ENCODE data around the gene NAV2. TPM values are rescaled to one million over a fixed set of nuclear protein-coding genes. Genes with fewer than 3 reads are reported as not detected.
A peak's percentile ranks its signal among the peaks of the same experiment; 100 is the strongest.

The NAV2 gene
- total and polyA plus RNA-seq, 2 donors = 2.0 to 5.8 TPM

- WGBS = 89% methylated on average over 12 of the region's 12 CpGs
- Histone ChIP-seq H3K4me1 (ENCODE audit: control insufficient read depth in 2 of 2, insufficient read depth in 2 of 2, low read length in 2 of 2) (no peaks in the 10 kb centered on the region), H3K27me3 (ENCODE audit: control insufficient read depth in 2 of 2, insufficient read depth in 1 of 2, low read length in 1 of 2) (no peaks in the 10 kb centered on the region), H3K4me3 (ENCODE audit: low read length in 2 of 2) (no peak overlapping the region), H3K9me3 (ENCODE audit: control insufficient read depth in 2 of 2, insufficient read depth in 1 of 2, low read length in 1 of 2) (no peaks in the 10 kb centered on the region), H3K36me3 (ENCODE audit: control insufficient read depth in 2 of 2, insufficient read depth in 2 of 2, low read length in 1 of 2) (no peaks in the 10 kb centered on the region), H3K27ac (ENCODE audit: low read depth in 1 of 2, low read length in 1 of 2) (no peak overlapping the region)
- no peak for DNase-seq (ENCODE audit: low read depth in 6 of 9, low spot score in 9 of 9)
These were observed 221.3 kb downstream of the NAV2 start for GRCh38 chr11:19933801-19934488.

DNA sequence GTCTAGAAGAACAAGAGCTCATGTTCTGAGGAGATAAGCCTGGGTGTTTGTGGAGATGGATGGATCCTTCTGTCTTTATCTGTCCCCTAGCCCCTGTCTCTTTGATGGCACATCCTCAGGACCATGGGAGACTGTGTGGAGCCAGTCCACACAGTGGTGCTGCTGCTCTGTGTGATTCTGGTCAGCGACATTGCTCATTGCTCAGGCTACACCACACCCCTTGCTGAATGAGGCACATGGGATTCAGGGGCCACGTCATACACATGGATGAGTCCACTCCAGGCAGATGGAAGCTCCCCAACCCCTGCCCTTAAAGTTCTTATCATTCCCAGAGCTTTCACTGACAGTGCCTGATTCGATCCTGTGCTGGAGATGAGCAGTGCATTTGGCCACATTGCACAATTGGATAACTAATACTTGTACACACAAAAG lies 222.2 kb downstream of the NAV2 start:
- no peaks in the 10 kb centered on the region for H3K27me3 ChIP-seq (ENCODE audit: control insufficient read depth in 2 of 2, insufficient read depth in 1 of 2, low read length in 1 of 2)
- no peak overlapping the region for H3K27ac ChIP-seq (ENCODE audit: low read depth in 1 of 2, low read length in 1 of 2)
- WGBS = 92% methylated on average over 3 of the region's 3 CpGs

DNA sequence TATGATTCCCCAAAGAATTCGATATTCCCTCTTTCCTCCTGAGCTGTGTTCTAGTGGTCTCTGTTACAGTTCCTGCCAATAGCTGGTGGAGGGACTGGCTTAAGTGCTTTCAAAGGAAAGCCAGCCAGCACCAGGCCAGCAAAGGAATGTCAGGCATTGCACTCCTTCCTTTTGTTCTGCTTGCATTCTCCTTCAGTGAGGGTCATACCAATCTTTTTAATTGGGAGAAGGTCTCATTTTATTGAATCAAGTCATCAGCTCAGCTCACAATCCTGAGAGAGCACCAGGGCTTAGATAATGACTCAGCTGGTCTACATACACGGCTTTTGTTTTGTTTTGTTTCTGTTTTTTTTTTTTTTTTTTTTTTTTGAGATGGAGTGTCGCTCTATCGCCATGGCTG lies 222.9 kb downstream of the NAV2 start:
- no peaks in the 10 kb centered on the region for H3K9me3 ChIP-seq (ENCODE audit: control insufficient read depth in 2 of 2, insufficient read depth in 1 of 2, low read length in 1 of 2)
- 73% methylated on average over 4 of the region's 4 CpGs for WGBS
- no peak for DNase-seq (ENCODE audit: low read depth in 6 of 9, low spot score in 9 of 9)
- H3K27ac ChIP-seq (ENCODE audit: low read depth in 1 of 2, low read length in 1 of 2) = no peak overlapping the region
- H3K4me3 ChIP-seq (ENCODE audit: low read length in 2 of 2) = no peak overlapping the region
- H3K27me3 ChIP-seq (ENCODE audit: control insufficient read depth in 2 of 2, insufficient read depth in 1 of 2, low read length in 1 of 2) = no peaks in the 10 kb centered on the region
- H3K36me3 ChIP-seq (ENCODE audit: control insufficient read depth in 2 of 2, insufficient read depth in 2 of 2, low read length in 1 of 2) = no peaks in the 10 kb centered on the region
- H3K4me1 ChIP-seq (ENCODE audit: control insufficient read depth in 2 of 2, insufficient read depth in 2 of 2, low read length in 2 of 2) = no peaks in the 10 kb centered on the region

More for the DNA sequence above, 222.2 kb downstream of the NAV2 start:
- H3K4me3 ChIP-seq (ENCODE audit: low read length in 2 of 2) = no peak overlapping the region
- H3K36me3 ChIP-seq (ENCODE audit: control insufficient read depth in 2 of 2, insufficient read depth in 2 of 2, low read length in 1 of 2) = no peaks in the 10 kb centered on the region
- H3K9me3 ChIP-seq (ENCODE audit: control insufficient read depth in 2 of 2, insufficient read depth in 1 of 2, low read length in 1 of 2) = no peaks in the 10 kb centered on the region
- no peak for DNase-seq (ENCODE audit: low read depth in 6 of 9, low spot score in 9 of 9)
- no peaks in the 10 kb centered on the region for H3K4me1 ChIP-seq (ENCODE audit: control insufficient read depth in 2 of 2, insufficient read depth in 2 of 2, low read length in 2 of 2)

GRCh38 chr11:19936461-19936860 lies 223.8 kb downstream of the NAV2 start:
- Histone ChIP-seq H3K4me3 (ENCODE audit: low read length in 2 of 2) (no peak overlapping the region), H3K36me3 (ENCODE audit: control insufficient read depth in 2 of 2, insufficient read depth in 2 of 2, low read length in 1 of 2) (no peaks in the 10 kb centered on the region), H3K27me3 (ENCODE audit: control insufficient read depth in 2 of 2, insufficient read depth in 1 of 2, low read length in 1 of 2) (no peaks in the 10 kb centered on the region), H3K9me3 (ENCODE audit: control insufficient read depth in 2 of 2, insufficient read depth in 1 of 2, low read length in 1 of 2) (no peaks in the 10 kb centered on the region), H3K4me1 (ENCODE audit: control insufficient read depth in 2 of 2, insufficient read depth in 2 of 2, low read length in 2 of 2) (no peaks in the 10 kb centered on the region), H3K27ac (ENCODE audit: low read depth in 1 of 2, low read length in 1 of 2) (no peak overlapping the region)
- DNase-seq (ENCODE audit: low read depth in 6 of 9, low spot score in 9 of 9) = no peak
- 93% methylated on average over 9 of the region's 9 CpGs for whole genome bisulfite sequencing

DNA sequence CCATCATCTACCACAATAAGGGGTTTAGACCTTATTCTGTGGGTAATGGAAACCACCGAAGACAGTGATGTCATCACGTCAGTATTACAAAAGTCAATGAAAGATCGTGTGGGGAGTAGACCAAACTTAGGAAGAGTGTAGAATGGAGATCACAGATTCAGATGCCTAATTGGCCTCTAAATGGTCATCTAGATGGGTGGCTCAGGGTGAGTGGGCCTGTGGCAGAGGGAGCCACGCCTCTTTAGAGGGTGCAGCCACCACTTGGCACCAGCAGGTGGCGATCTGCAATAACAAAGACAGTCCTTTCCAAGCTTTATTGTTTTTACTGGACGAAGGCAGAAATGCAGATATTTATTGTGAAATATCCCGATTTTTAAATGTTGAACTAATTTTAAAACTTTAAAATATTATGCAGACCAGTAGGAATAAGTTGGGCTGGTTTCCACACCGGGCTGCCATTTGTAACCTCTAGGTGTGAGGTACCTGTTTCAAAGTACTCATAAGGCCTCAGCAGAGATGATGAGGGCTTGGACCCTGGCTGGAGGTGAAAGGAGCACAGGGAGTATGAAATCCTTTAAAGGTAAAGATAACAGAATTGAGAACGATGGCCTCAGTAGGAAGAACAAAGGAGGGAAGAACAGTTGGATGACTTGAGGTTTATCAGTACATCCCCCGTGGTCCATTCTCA lies 225.7 kb downstream of the NAV2 start:
- Histone ChIP-seq H3K4me3 (ENCODE audit: low read length in 2 of 2) (no peak overlapping the region), H3K4me1 (ENCODE audit: control insufficient read depth in 2 of 2, insufficient read depth in 2 of 2, low read length in 2 of 2) (no peaks in the 10 kb centered on the region), H3K27ac (ENCODE audit: low read depth in 1 of 2, low read length in 1 of 2) (no peak overlapping the region), H3K36me3 (ENCODE audit: control insufficient read depth in 2 of 2, insufficient read depth in 2 of 2, low read length in 1 of 2) (no peaks in the 10 kb centered on the region), H3K27me3 (ENCODE audit: control insufficient read depth in 2 of 2, insufficient read depth in 1 of 2, low read length in 1 of 2) (no peaks in the 10 kb centered on the region), H3K9me3 (ENCODE audit: control insufficient read depth in 2 of 2, insufficient read depth in 1 of 2, low read length in 1 of 2) (no peaks in the 10 kb centered on the region)
- WGBS = 63% methylated on average over 10 of the region's 10 CpGs
- DNase-seq (ENCODE audit: low read depth in 6 of 9, low spot score in 9 of 9) = peak in 2 of 9 donors; percentile 20 to 28

DNA sequence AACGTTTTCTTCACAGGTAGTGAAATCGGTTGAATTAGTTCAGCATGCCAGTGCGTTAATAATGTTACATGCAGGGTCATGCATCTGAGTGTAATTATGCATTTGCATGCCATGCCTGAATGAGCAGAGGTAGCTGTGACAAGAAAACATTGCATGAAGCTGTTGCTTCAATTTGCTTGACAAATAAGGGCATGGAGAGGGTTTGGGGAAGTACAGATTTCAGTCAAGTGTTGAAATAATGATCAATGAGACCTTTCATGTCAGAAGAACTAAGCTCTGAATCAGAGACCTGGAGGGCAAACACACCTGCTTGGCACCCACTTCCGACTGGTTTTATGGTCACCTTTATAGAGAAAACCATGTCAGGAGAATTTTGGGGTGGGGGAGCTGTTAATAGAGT lies 226.2 kb downstream of the NAV2 start:
- H3K4me3 ChIP-seq (ENCODE audit: low read length in 2 of 2) = no peak overlapping the region
- H3K27ac ChIP-seq (ENCODE audit: low read depth in 1 of 2, low read length in 1 of 2) = no peak overlapping the region
- WGBS = 90% methylated on average over 4 of the region's 4 CpGs
- no peaks in the 10 kb centered on the region for H3K4me1 ChIP-seq (ENCODE audit: control insufficient read depth in 2 of 2, insufficient read depth in 2 of 2, low read length in 2 of 2)
- no peaks in the 10 kb centered on the region for H3K36me3 ChIP-seq (ENCODE audit: control insufficient read depth in 2 of 2, insufficient read depth in 2 of 2, low read length in 1 of 2)
- H3K9me3 ChIP-seq (ENCODE audit: control insufficient read depth in 2 of 2, insufficient read depth in 1 of 2, low read length in 1 of 2) = no peaks in the 10 kb centered on the region
- H3K27me3 ChIP-seq (ENCODE audit: control insufficient read depth in 2 of 2, insufficient read depth in 1 of 2, low read length in 1 of 2) = no peaks in the 10 kb centered on the region
- DNase-seq (ENCODE audit: low read depth in 6 of 9, low spot score in 9 of 9) = no peak

DNA sequence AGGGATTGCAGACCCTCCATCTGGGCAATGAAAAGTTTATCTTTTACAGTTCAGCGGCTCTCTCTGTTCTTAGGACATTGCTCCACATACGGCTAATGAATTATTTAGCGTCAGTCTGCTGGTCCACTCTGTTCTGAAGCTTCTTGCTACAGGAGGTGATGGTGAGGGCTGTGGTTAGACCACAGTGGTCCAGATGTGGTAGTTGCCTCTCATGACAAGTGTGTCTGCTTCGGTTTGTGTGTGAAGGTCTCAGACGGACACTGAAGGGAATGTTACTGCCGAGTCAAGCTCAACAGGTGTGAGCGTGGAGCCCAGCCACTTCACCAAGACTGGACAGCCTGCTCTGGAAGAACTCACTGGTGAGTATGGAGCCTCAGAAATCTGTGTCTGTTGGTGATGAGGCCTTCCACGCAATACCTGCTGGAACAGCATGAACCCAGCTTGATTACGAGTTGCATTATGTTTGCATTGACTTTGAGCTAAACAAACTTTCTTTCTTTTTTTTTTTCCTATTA lies 226.8 kb downstream of the NAV2 start:
- Histone ChIP-seq H3K27ac (ENCODE audit: low read depth in 1 of 2, low read length in 1 of 2) (no peak overlapping the region), H3K27me3 (ENCODE audit: control insufficient read depth in 2 of 2, insufficient read depth in 1 of 2, low read length in 1 of 2) (no peaks in the 10 kb centered on the region), H3K4me3 (ENCODE audit: low read length in 2 of 2) (no peak overlapping the region), H3K4me1 (ENCODE audit: control insufficient read depth in 2 of 2, insufficient read depth in 2 of 2, low read length in 2 of 2) (no peaks in the 10 kb centered on the region), H3K9me3 (ENCODE audit: control insufficient read depth in 2 of 2, insufficient read depth in 1 of 2, low read length in 1 of 2) (no peaks in the 10 kb centered on the region), H3K36me3 (ENCODE audit: control insufficient read depth in 2 of 2, insufficient read depth in 2 of 2, low read length in 1 of 2) (no peaks in the 10 kb centered on the region)
- WGBS = 82% methylated on average over 9 of the region's 9 CpGs
- no peak for DNase-seq (ENCODE audit: low read depth in 6 of 9, low spot score in 9 of 9)

DNA sequence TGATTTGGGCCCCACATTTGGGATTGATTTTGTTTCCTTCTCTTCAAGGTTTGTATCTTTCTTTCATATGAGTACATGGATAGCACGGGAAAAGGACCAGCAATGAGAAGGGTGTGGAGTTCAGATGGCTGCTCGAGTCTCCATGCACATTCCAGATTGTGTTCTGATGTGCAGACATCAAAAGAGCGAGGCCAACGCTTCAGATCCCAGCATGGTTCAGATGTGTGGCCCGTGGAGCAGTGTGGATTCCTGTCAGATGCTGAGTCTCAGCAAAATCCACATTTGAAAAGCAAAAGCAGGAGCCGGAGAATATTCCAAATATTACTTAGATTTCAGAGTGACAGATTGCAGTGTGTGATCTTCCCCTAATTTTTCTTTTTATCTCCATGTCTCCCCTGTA lies 228.2 kb downstream of the NAV2 start:
- no peaks in the 10 kb centered on the region for H3K36me3 ChIP-seq (ENCODE audit: control insufficient read depth in 2 of 2, insufficient read depth in 2 of 2, low read length in 1 of 2)
- no peak overlapping the region for H3K4me3 ChIP-seq (ENCODE audit: low read length in 2 of 2)
- H3K4me1 ChIP-seq (ENCODE audit: control insufficient read depth in 2 of 2, insufficient read depth in 2 of 2, low read length in 2 of 2) = no peaks in the 10 kb centered on the region
- H3K27ac ChIP-seq (ENCODE audit: low read depth in 1 of 2, low read length in 1 of 2) = no peak overlapping the region
- no peaks in the 10 kb centered on the region for H3K27me3 ChIP-seq (ENCODE audit: control insufficient read depth in 2 of 2, insufficient read depth in 1 of 2, low read length in 1 of 2)
- DNase-seq (ENCODE audit: low read depth in 6 of 9, low spot score in 9 of 9) = no peak
- WGBS = 91% methylated on average over 6 of the region's 6 CpGs
- no peaks in the 10 kb centered on the region for H3K9me3 ChIP-seq (ENCODE audit: control insufficient read depth in 2 of 2, insufficient read depth in 1 of 2, low read length in 1 of 2)

DNA sequence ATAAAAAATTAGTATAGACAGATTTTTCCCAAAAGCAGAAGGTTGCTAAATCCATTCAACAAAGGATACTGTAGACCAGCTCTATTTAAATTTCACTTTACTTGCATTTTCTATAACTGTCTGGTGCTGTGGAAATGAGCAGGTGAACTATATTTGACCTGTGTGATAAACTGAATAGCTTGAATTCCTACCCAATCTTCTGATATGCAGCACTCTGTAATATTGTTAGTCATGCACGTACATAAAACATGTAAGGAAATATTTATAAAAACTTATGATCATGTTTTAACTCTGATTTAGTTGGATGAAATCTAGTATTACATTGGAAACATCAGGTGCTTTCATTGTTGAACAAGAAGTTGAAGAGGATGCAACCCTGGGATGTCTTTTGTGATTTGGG lies 234.0 kb downstream of the NAV2 start:
- no peaks in the 10 kb centered on the region for H3K4me1 ChIP-seq (ENCODE audit: control insufficient read depth in 2 of 2, insufficient read depth in 2 of 2, low read length in 2 of 2)
- no peaks in the 10 kb centered on the region for H3K27me3 ChIP-seq (ENCODE audit: control insufficient read depth in 2 of 2, insufficient read depth in 1 of 2, low read length in 1 of 2)
- DNase-seq (ENCODE audit: low read depth in 6 of 9, low spot score in 9 of 9) = no peak
- H3K9me3 ChIP-seq (ENCODE audit: control insufficient read depth in 2 of 2, insufficient read depth in 1 of 2, low read length in 1 of 2) = no peaks in the 10 kb centered on the region
- no peak overlapping the region for H3K27ac ChIP-seq (ENCODE audit: low read depth in 1 of 2, low read length in 1 of 2)
- no peak overlapping the region for H3K4me3 ChIP-seq (ENCODE audit: low read length in 2 of 2)
- H3K36me3 ChIP-seq (ENCODE audit: control insufficient read depth in 2 of 2, insufficient read depth in 2 of 2, low read length in 1 of 2) = no peaks in the 10 kb centered on the region
- WGBS = 93% methylated on average over 1 of the region's 1 CpG

Data from thymus (tissue), 11 donors.